Spleen (tissue), 11 donors: ENCODE measurements around the gene POLR2H. TPM values are rescaled to one million over a fixed set of nuclear protein-coding genes. Genes with fewer than 3 reads are reported as not detected.

Experiments
- DNase-seq: peaks from one replicate; pipeline ENCODE4 v3.0.0-alpha.2; 2020
- H3K27ac ChIP-seq, 8 donors: fragments of 200-600 bp; sonication (generic) in 7 of 8; 1 replicate in 4 of 8; 2 replicates in 4 of 8; pipeline versions ENCODE4 v1.5.0 to v1.8.0; 2016 to 2021; ENCODE audit warnings: inconsistent platforms in 4 of 8, mild to moderate bottlenecking in 4 of 8, moderate library complexity in 1 of 8
- H3K27me3 ChIP-seq, 7 donors: fragments of 200-600 bp; sonication (generic) in 6 of 7; replicated peaks in 1 of 7; 1 replicate in 4 of 7; 2 replicates in 3 of 7; pipeline versions ENCODE4 v1.5.0 to v1.8.0; 2016 to 2021; ENCODE audit warnings: inconsistent platforms in 3 of 7, mild to moderate bottlenecking in 1 of 7
- H3K36me3 ChIP-seq, 6 donors: fragments of 200-600 bp; sonication (generic) in 5 of 6; 1 replicate in 4 of 6; 2 replicates in 2 of 6; pipeline versions ENCODE4 v1.5.0 to v1.8.0; 2016 to 2021; ENCODE audit warnings: inconsistent platforms in 2 of 6
- H3K4me1 ChIP-seq, 6 donors: fragments of 200-600 bp; sonication (generic) in 5 of 6; 1 replicate in 3 of 6; 2 replicates in 3 of 6; pipeline versions ENCODE4 v1.5.0 to v1.8.0; 2016 to 2021; ENCODE audit warnings: inconsistent platforms in 3 of 6
- H3K4me3 ChIP-seq, 8 donors: fragments of 200-600 bp; sonication (generic) in 7 of 8; 1 replicate in 4 of 8; 2 replicates in 4 of 8; pipeline versions ENCODE4 v1.5.0 to v1.8.0; 2016 to 2021; ENCODE audit warnings: inconsistent platforms in 4 of 8, mild to moderate bottlenecking in 4 of 8, moderate library complexity in 2 of 8
- H3K9me3 ChIP-seq, 8 donors: fragments of 200-600 bp; sonication (generic) in 7 of 8; 1 replicate in 4 of 8; 2 replicates in 4 of 8; pipeline versions ENCODE4 v1.5.0 to v1.8.0; 2016 to 2021; ENCODE audit warnings: inconsistent platforms in 4 of 8
- POLR2A ChIP-seq, 3 donors: fragments of 450-650 bp; IDR thresholded peaks; one replicate each; pipeline ENCODE4 v1.5.1; 2017; ENCODE audit warnings: antibody characterized with exemption in 3 of 3, mild to moderate bottlenecking in 1 of 3
- POLR2AphosphoS5 ChIP-seq, 3 donors: sonication (generic); formaldehyde crosslinking; IDR thresholded peaks; one replicate each; pipeline ENCODE4 v1.5.1; 2017; ENCODE audit warnings: antibody characterized with exemption in 3 of 3
- WGBS, 5 donors: extraction: QIAGEN DNeasy Blood & Tissue Kit in 3 of 5; methylation state at CpG; one replicate each; pipeline versions ENCODE4 v1.1.5 to v1.1.7; 2013 to 2018; 5-methylcytosine and 5-hydroxymethylcytosine counted together
- intact Hi-C: fragments of 100-400 bp; cut with DNase I; formaldehyde crosslinking; loops from one replicate; pipeline ENCODE4 v1.15.0; 2023; ENCODE audit warnings: low total_unique reads
- polyA plus RNA-seq, 3 donors: library from polyadenylated mRNA; stranded (reverse); fragments of 200-250 nt; gene quantifications; one replicate each; pipeline ENCODE4 v1.2.1, GENCODE V29; 2013
- total RNA-seq, 7 donors: library from RNA; depleted of rRNA in 3 of 7; stranded (reverse); fragments of >200 nt in 3 of 7; fragmentation: NEBNext Ultra II Directional in 4 of 7; extraction: Animal tissue kit (Norgen Biotek cat#: 25700) in 4 of 7; gene quantifications; one replicate each; pipeline versions ENCODE4 v1.1.0 to v1.2.1, GENCODE V29; 2016 to 2021
- TF ChIP-seq, protein P1 (sequence below), 11 experiments: fragments of 200-600 bp in 7 of 11; fragments of 450-650 bp in 4 of 11; sonication (generic) in 4 of 11; IDR thresholded peaks in 8 of 11; conservative IDR thresholded peaks in 3 of 11; 1 replicate in 7 of 11; 2 replicates in 4 of 11; pipeline versions ENCODE4 v1.4.0 to v1.8.0; 2016 to 2021; ENCODE audit warnings: antibody characterized with exemption in 11 of 11, inconsistent platforms in 4 of 11, mild to moderate bottlenecking in 1 of 11
- donor health status: healthy with polysubstance abuse.
- donor health status: DM: no; HTN: no; CAD: no; lungs with moderate emphysema.
- donor health status: DM: no; HTN: no; CAD: no.
- donor health status: Bipolar disorder and iron deficiency.
- donor health status: healthy.
- donor health status: DM: no; HTN: no; CAD: no.
- donor health status: DM: yes; HTN: yes; CAD: no.

POLR2H gene
- total and polyA plus RNA-seq, 10 donors: 42.5 to 139 (median 86.6) TPM

DNA sequence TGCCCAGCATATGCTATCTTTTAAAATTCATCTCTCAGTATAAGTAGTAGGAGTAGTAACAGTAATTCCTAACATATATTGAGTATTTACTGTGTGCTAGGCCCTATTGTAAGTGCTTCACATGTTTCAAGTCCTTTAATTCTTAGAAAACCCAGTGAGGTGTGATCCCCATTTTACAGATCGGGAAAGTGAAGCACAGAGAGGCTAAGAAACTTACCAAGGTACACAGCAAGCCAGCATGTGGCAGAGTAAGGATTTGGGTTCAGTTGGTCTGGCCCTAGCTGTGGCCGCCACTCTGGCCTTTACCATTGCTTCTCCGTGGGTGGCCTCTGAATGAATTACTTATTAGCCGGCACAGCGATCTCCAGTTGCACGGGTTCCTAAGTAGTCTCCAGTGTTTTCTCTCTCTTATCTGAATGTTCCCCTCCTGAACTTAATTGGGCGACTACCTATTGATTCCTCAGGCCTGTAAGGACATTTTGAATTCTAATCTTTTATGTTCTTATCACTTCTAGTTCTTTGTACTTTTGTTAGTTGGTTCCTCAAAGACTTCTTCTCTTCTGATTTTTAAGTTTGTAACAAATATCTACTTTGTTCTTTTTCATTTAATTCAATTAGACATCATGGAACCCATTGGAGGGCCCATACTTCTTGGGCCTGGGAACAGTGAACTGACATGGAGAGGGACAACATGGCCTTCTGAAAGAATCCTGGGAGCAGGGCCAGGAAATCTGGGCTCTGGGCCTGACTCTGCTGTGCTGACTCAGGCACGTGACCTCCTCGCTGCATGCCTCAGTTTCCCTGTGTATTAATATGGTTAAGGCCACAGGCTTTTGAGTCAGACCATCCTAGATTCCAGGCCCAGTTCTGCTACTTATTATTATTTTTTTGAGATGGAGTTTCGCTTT, 11.7 kb upstream of the POLR2H start:
- no peak overlapping the region for H3K27ac ChIP-seq

DNA sequence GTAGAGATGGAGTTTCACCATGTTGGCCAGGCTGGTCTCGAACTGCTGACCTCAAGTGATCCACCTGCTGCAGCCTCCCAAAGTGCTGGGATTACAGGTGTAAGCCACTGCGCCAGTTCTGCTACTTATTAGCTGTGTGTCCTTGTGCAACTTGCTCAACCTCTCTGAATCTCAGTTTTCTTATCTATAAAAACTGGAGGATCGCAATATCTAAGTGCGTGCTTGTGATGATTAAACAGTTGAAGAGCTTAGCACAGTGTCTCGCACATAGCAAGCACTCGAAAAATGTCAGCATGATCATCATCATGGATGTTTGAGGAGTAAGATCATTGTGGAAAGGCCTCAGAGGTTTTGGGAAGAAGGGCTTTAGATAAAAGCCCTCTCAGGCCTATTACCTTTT, 10.9 kb upstream of the POLR2H start:
- no peaks in the 10 kb centered on the region for H3K27me3 ChIP-seq
- DNase-seq: no peak
- H3K4me1 ChIP-seq: peaks cover 0 to 27% (median 12%) of the 10 kb centered on the region in 6 donors
- TF ChIP-seq, protein P1, sequence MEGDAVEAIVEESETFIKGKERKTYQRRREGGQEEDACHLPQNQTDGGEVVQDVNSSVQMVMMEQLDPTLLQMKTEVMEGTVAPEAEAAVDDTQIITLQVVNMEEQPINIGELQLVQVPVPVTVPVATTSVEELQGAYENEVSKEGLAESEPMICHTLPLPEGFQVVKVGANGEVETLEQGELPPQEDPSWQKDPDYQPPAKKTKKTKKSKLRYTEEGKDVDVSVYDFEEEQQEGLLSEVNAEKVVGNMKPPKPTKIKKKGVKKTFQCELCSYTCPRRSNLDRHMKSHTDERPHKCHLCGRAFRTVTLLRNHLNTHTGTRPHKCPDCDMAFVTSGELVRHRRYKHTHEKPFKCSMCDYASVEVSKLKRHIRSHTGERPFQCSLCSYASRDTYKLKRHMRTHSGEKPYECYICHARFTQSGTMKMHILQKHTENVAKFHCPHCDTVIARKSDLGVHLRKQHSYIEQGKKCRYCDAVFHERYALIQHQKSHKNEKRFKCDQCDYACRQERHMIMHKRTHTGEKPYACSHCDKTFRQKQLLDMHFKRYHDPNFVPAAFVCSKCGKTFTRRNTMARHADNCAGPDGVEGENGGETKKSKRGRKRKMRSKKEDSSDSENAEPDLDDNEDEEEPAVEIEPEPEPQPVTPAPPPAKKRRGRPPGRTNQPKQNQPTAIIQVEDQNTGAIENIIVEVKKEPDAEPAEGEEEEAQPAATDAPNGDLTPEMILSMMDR (IDR thresholded peaks at IDR 0.05 in 8 of 11, conservative IDR thresholded peaks at IDR 0.05 in 3 of 11): no peak
- TF ChIP-seq POLR2A (IDR thresholded peaks at IDR 0.05): no peak
- no peak for TF ChIP-seq POLR2AphosphoS5 (IDR thresholded peaks at IDR 0.05)
- H3K4me3 ChIP-seq: no peak overlapping the region
- no peaks in the 10 kb centered on the region for H3K9me3 ChIP-seq
- intact Hi-C loops: no loop called here
- 94 to 99% (median 96%) methylated on average over 6 of the region's 6 CpGs for WGBS, 5 donors
- H3K36me3 ChIP-seq: peaks cover 0 to 7% (median 0%) of the 10 kb centered on the region in 6 donors
- H3K27ac ChIP-seq: no peak overlapping the region

More for the DNA sequence above, 11.7 kb upstream of the POLR2H start:
- peaks cover 0 to 6% (median 2%) of the 10 kb centered on the region in 6 donors for H3K36me3 ChIP-seq
- WGBS, 5 donors: 90 to 97% (median 93%) methylated on average over 10 of the region's 10 CpGs
- H3K4me3 ChIP-seq: no peak overlapping the region
- no peaks in the 10 kb centered on the region for H3K27me3 ChIP-seq
- DNase-seq: no peak
- intact Hi-C loops: no loop called here
- TF ChIP-seq, protein P1 (IDR thresholded peaks at IDR 0.05 in 8 of 11, conservative IDR thresholded peaks at IDR 0.05 in 3 of 11): no peak
- no peak for TF ChIP-seq POLR2AphosphoS5 (IDR thresholded peaks at IDR 0.05)
- no peak for TF ChIP-seq POLR2A (IDR thresholded peaks at IDR 0.05)
- peaks cover 0 to 35% (median 17%) of the 10 kb centered on the region in 6 donors for H3K4me1 ChIP-seq
- H3K9me3 ChIP-seq: no peaks in the 10 kb centered on the region

DNA sequence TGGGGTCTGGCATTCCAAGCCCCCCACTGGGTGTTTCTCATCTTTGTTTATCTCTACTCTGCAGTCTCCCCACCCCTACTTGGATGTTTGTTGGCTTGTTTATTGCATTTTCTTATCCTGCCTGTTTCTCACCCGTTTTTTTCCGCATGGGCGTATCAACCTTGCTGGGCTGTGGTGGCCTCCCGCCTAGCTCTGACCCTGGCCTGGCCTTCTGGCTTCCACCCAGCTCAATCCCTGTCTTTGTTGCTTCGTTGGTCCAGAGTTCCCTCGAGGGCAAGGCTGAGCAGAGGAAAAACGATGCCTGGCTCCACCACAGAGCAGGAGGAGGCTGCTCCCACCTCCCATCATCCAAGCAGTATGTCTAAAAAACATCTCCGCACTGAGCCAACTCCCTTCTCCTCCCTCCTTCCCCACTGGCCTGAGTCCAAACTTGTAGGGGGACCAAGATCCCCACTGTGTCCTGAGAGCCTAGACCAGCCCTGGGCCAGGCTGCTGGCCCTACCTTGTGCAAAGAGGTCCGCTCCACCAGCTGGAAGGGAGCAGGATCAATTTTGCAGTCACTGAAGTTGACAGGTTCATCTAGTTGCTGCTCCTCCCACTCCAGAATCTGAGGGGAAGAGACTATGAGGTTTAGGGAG, 9.9 kb upstream of the POLR2H start:
- 67 to 77% (median 74%) methylated on average over 8 to 9 of the region's 9 CpGs for WGBS, 5 donors
- H3K4me1 ChIP-seq: peaks cover 0 to 20% (median 7%) of the 10 kb centered on the region in 6 donors
- H3K27ac ChIP-seq: no peak overlapping the region
- DNase-seq: no peak
- no peak overlapping the region for H3K4me3 ChIP-seq
- H3K9me3 ChIP-seq: no peaks in the 10 kb centered on the region
- intact Hi-C loops: no loop called here
- peak in 1 of 3 donors; percentile 14 for TF ChIP-seq POLR2AphosphoS5 (IDR thresholded peaks at IDR 0.05)
- TF ChIP-seq, protein P1 (IDR thresholded peaks at IDR 0.05 in 8 of 11, conservative IDR thresholded peaks at IDR 0.05 in 3 of 11): no peak
- TF ChIP-seq POLR2A (IDR thresholded peaks at IDR 0.05): no peak
- H3K36me3 ChIP-seq: peaks cover 0 to 7% (median 0%) of the 10 kb centered on the region in 6 donors
- H3K27me3 ChIP-seq: no peaks in the 10 kb centered on the region
